ENCODE measurements around the gene LRRC1. TPM values are rescaled to one million over a fixed set of nuclear protein-coding genes. Genes with fewer than 3 reads are reported as not detected.

LRRC1 gene
- total and polyA plus RNA-seq, 3 experiments from 2014 or later = 1.6 to 2.5 (median 2.4) TPM

DNA sequence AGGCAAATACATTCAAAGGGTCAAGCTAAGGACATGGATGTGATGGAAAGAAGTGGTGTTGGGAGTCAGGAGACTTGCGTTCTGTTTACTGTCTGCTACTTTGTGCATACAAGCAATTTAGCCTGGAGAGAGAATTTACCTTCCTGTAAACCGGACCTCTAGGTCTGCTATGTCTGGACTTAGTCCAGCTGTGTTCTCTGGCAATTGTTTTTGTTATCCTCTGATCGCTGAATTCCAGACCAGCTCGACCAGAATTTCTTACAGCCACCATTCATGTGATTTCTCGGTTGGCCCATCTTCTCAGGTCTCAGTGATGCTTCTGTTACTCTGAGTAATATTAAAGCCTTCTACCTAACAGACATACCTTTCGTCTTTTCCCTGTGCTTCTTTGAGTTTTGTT, 75.2 kb downstream of the LRRC1 start:
- H3K27me3 Mint-ChIP-seq = no peaks in the 10 kb centered on the region
- no peak for DNase-seq
- ChIA-PET CTCF (no interaction called here), POLR2A (no interaction called here)
- Histone ChIP-seq H3K4me1 (ENCODE audit: insufficient read depth, low read length) (no peaks in the 10 kb centered on the region), H3K9me3 (ENCODE audit: low read length) (no peaks in the 10 kb centered on the region), H3K4me3 (ENCODE audit: low read length) (no peak overlapping the region), H3K27me3 (ENCODE audit: insufficient read depth, low read length, poor library complexity, severe bottlenecking) (no peaks in the 10 kb centered on the region), H3K36me3 (ENCODE audit: insufficient read depth, low read length) (no peaks in the 10 kb centered on the region), H3K27ac (ENCODE audit: low read depth, low read length) (no peak overlapping the region)
- peaks cover 0 to 8% (median 3%) of the 10 kb centered on the region in 3 donors for H3K4me1 Mint-ChIP-seq
- H3K9me3 Mint-ChIP-seq = peaks cover 0 to 4% (median 0%) of the 10 kb centered on the region in 5 donors
- no peak overlapping the region for H3K4me3 Mint-ChIP-seq
- peaks cover 0 to 28% (median 2%) of the 10 kb centered on the region in 3 donors for H3K36me3 Mint-ChIP-seq
- no peak overlapping the region for H3K27ac Mint-ChIP-seq

DNA sequence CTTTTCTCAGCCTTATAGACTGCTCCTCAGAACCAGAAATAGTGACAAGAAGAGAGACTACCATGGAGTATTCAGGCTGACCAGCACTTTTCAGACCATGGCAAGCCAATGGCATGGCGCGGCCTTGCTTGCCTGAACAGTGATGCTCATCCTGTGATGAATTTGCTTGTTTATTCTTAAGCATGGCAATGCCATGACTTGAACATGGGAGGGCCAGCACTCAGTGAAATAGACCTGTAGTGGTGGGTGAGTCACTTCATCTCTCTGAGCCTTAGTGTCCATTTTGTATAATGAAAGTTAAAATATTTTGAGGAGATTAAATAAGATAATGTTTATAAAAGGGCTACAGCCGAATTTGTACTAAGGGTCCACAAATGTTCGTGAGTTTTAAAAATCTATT, 79.1 kb downstream of the LRRC1 start:
- ChIA-PET POLR2A (no interaction called here), CTCF (no interaction called here)
- no peaks in the 10 kb centered on the region for H3K4me1 ChIP-seq (ENCODE audit: insufficient read depth, low read length)
- no peak for DNase-seq
- H3K36me3 Mint-ChIP-seq = peaks cover 2 to 51% (median 2%) of the 10 kb centered on the region in 3 donors
- no peaks in the 10 kb centered on the region for H3K27me3 ChIP-seq (ENCODE audit: insufficient read depth, low read length, poor library complexity, severe bottlenecking)
- no peaks in the 10 kb centered on the region for H3K9me3 ChIP-seq (ENCODE audit: low read length)
- peaks cover 0 to 8% (median 3%) of the 10 kb centered on the region in 3 donors for H3K4me1 Mint-ChIP-seq
- peaks cover 0 to 11% (median 4%) of the 10 kb centered on the region in 5 donors for H3K9me3 Mint-ChIP-seq
- H3K4me3 Mint-ChIP-seq = no peak overlapping the region
- H3K4me3 ChIP-seq (ENCODE audit: low read length) = no peak overlapping the region
- no peak overlapping the region for H3K27ac ChIP-seq (ENCODE audit: low read depth, low read length)
- no peak overlapping the region for H3K27ac Mint-ChIP-seq
- peaks cover 0 to 2% of the 10 kb centered on the region in 2 donors for H3K27me3 Mint-ChIP-seq
- no peaks in the 10 kb centered on the region for H3K36me3 ChIP-seq (ENCODE audit: insufficient read depth, low read length)

DNA sequence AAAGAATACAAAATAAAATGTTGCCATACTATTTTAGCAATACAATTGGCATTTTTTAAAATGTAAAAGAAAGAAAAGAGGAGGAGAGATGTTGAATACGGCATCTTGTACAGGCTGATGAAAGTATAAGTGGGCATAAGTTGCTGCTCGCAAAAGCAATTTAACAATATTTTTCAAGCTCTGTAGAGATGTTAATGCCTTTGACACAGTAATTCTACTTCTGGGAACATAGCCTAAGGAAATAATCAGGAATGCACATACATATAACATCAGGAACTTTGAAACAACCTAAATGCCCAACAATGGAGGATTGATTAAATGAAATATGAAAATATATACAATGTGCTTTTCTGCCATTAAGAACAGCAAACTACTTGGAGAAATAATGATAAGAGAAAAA, 80.2 kb downstream of the LRRC1 start:
- Histone ChIP-seq H3K27ac (ENCODE audit: low read depth, low read length) (no peak overlapping the region), H3K9me3 (ENCODE audit: low read length) (no peaks in the 10 kb centered on the region), H3K4me3 (ENCODE audit: low read length) (no peak overlapping the region), H3K4me1 (ENCODE audit: insufficient read depth, low read length) (no peaks in the 10 kb centered on the region), H3K36me3 (ENCODE audit: insufficient read depth, low read length) (no peaks in the 10 kb centered on the region), H3K27me3 (ENCODE audit: insufficient read depth, low read length, poor library complexity, severe bottlenecking) (no peaks in the 10 kb centered on the region)
- Mint-ChIP-seq H3K9me3 (peaks cover 0 to 11% (median 4%) of the 10 kb centered on the region in 5 donors), H3K4me3 (no peak overlapping the region), H3K4me1 (peaks cover 0 to 8% (median 3%) of the 10 kb centered on the region in 3 donors), H3K27ac (no peak overlapping the region), H3K27me3 (peaks cover 0 to 2% of the 10 kb centered on the region in 2 donors), H3K36me3 (peaks cover 2 to 51% (median 2%) of the 10 kb centered on the region in 3 donors)
- DNase-seq = no peak
- ChIA-PET CTCF (no interaction called here), POLR2A (no interaction called here)

DNA sequence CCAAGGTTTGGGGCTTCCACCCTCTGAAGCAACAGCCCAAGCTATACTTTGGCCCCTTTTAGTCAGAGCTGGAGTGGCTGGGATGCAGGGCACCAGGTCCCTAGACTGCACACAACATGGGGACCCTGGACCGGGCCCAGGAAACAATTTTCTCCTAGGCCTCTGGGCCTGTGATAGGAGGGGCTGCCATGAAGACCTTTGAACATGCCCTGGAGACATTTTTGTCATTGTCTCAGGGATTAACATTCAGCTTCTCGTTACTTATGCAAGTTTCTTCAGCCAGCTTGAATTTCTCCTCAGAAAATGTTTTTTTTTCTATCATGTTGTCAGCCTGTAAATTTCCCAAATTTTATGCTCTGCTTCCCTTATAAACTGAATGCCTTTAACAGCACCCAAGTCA, 82.3 kb downstream of the LRRC1 start:
- no peak overlapping the region for H3K4me3 Mint-ChIP-seq
- peaks cover 2 to 45% (median 2%) of the 10 kb centered on the region in 3 donors for H3K36me3 Mint-ChIP-seq
- H3K9me3 ChIP-seq (ENCODE audit: low read length) = no peaks in the 10 kb centered on the region
- H3K27me3 ChIP-seq (ENCODE audit: insufficient read depth, low read length, poor library complexity, severe bottlenecking) = no peaks in the 10 kb centered on the region
- no peaks in the 10 kb centered on the region for H3K4me1 ChIP-seq (ENCODE audit: insufficient read depth, low read length)
- no peak overlapping the region for H3K27ac Mint-ChIP-seq
- no peak overlapping the region for H3K27ac ChIP-seq (ENCODE audit: low read depth, low read length)
- peaks cover 0 to 2% of the 10 kb centered on the region in 2 donors for H3K27me3 Mint-ChIP-seq
- ChIA-PET CTCF (no interaction called here), POLR2A (no interaction called here)
- no peaks in the 10 kb centered on the region for H3K4me1 Mint-ChIP-seq
- H3K9me3 Mint-ChIP-seq = peaks cover 0 to 11% (median 4%) of the 10 kb centered on the region in 5 donors
- H3K36me3 ChIP-seq (ENCODE audit: insufficient read depth, low read length) = no peaks in the 10 kb centered on the region
- no peak for DNase-seq
- H3K4me3 ChIP-seq (ENCODE audit: low read length) = no peak overlapping the region

DNA sequence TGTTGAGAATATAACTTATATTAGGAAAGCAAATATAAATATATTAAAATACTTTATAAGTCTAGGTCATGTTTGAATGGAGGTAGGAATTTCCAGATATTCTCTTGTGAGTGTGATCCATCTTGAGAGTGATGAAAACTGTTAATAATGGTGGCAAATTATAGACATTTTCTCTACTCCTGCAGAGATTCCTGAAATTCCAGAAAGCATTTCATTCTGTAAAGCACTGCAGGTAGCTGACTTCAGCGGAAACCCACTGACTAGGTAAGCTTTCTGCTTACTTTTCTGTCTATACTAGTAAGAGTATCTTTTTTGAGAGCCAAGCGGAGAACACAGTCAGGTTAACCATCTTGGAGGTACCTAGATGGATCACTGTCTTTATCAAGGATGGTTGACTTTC, 84.0 kb downstream of the LRRC1 start:
- H3K9me3 Mint-ChIP-seq = peaks cover 0 to 7% (median 2%) of the 10 kb centered on the region in 5 donors
- no peaks in the 10 kb centered on the region for H3K4me1 Mint-ChIP-seq
- no peaks in the 10 kb centered on the region for H3K27me3 ChIP-seq (ENCODE audit: insufficient read depth, low read length, poor library complexity, severe bottlenecking)
- peaks cover 4 to 37% (median 8%) of the 10 kb centered on the region in 3 donors for H3K36me3 Mint-ChIP-seq
- no peak for DNase-seq
- H3K9me3 ChIP-seq (ENCODE audit: low read length) = no peaks in the 10 kb centered on the region
- H3K4me3 Mint-ChIP-seq = no peak overlapping the region
- no peak overlapping the region for H3K27ac Mint-ChIP-seq
- POLR2A ChIA-PET = no interaction called here
- H3K27me3 Mint-ChIP-seq = peaks cover 0 to 2% of the 10 kb centered on the region in 2 donors
- no peaks in the 10 kb centered on the region for H3K36me3 ChIP-seq (ENCODE audit: insufficient read depth, low read length)
- no peaks in the 10 kb centered on the region for H3K4me1 ChIP-seq (ENCODE audit: insufficient read depth, low read length)
- H3K27ac ChIP-seq (ENCODE audit: low read depth, low read length) = no peak overlapping the region
- CTCF ChIA-PET = no interaction called here
- no peak overlapping the region for H3K4me3 ChIP-seq (ENCODE audit: low read length)

DNA sequence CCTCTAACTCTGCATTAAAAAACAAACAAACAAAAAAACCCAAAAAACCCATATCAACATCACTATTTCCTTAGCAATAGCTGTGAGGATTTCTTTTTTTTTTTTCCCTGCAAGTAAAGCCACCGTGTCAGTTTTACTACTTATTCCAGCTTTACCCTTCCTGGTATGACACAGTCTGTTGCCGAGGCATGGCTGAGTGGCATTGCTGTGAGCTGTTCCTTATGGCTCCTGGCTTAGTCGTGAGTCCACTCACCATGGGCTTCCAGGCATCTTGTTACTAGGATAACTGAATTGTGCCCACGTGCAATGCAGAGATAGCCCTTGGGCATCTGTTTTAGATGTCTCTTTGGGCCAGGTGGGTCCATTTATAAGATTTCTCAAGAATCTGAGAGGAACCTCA, 84.8 kb downstream of the LRRC1 start:
- H3K27me3 ChIP-seq (ENCODE audit: insufficient read depth, low read length, poor library complexity, severe bottlenecking) = no peaks in the 10 kb centered on the region
- H3K36me3 ChIP-seq (ENCODE audit: insufficient read depth, low read length) = no peaks in the 10 kb centered on the region
- Mint-ChIP-seq H3K4me1 (no peaks in the 10 kb centered on the region), H3K4me3 (no peak overlapping the region), H3K9me3 (peaks cover 0 to 7% (median 2%) of the 10 kb centered on the region in 5 donors), H3K27ac (no peak overlapping the region), H3K36me3 (peaks cover 4 to 35% (median 10%) of the 10 kb centered on the region in 3 donors), H3K27me3 (peaks cover 0 to 2% of the 10 kb centered on the region in 2 donors)
- no peaks in the 10 kb centered on the region for H3K9me3 ChIP-seq (ENCODE audit: low read length)
- H3K27ac ChIP-seq (ENCODE audit: low read depth, low read length) = no peak overlapping the region
- H3K4me1 ChIP-seq (ENCODE audit: insufficient read depth, low read length) = no peaks in the 10 kb centered on the region
- DNase-seq = no peak
- ChIA-PET CTCF (interaction anchor here (0.8 kb wide), 1 partner anchor 36 kb away, joined by 3 read pairs; no protein-coding TSS in a partner anchor), POLR2A (no interaction called here)
- H3K4me3 ChIP-seq (ENCODE audit: low read length) = no peak overlapping the region

DNA sequence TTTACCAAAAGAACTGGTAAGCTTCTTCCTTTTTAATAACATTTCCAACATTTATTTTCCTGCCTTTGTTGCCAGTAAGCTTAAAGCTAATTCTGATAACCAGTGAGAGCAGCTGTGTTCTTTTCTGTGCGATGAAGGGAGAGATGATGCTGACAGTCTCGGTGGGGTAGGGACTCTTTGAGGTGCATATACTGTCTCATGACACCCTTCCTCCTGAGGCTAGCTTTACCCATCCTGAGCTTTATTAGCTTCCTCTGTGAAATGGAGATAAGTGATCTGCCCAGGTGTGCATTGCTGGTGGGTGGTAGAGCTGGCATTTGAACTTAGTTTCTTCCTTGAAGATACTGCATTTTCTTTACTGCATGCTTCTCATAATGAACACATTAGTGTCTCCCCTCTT, 92.5 kb downstream of the LRRC1 start:
- Histone ChIP-seq H3K36me3 (ENCODE audit: insufficient read depth, low read length) (no peaks in the 10 kb centered on the region), H3K4me1 (ENCODE audit: insufficient read depth, low read length) (no peaks in the 10 kb centered on the region), H3K9me3 (ENCODE audit: low read length) (no peaks in the 10 kb centered on the region), H3K27me3 (ENCODE audit: insufficient read depth, low read length, poor library complexity, severe bottlenecking) (no peaks in the 10 kb centered on the region), H3K4me3 (ENCODE audit: low read length) (no peak overlapping the region), H3K27ac (ENCODE audit: low read depth, low read length) (no peak overlapping the region)
- Mint-ChIP-seq H3K36me3 (peaks cover 2 to 9% (median 4%) of the 10 kb centered on the region in 3 donors), H3K4me3 (no peak overlapping the region), H3K9me3 (no peaks in the 10 kb centered on the region), H3K27ac (no peak overlapping the region), H3K27me3 (no peaks in the 10 kb centered on the region), H3K4me1 (no peaks in the 10 kb centered on the region)
- no peak for DNase-seq
- ChIA-PET POLR2A (no interaction called here), CTCF (no interaction called here)

DNA sequence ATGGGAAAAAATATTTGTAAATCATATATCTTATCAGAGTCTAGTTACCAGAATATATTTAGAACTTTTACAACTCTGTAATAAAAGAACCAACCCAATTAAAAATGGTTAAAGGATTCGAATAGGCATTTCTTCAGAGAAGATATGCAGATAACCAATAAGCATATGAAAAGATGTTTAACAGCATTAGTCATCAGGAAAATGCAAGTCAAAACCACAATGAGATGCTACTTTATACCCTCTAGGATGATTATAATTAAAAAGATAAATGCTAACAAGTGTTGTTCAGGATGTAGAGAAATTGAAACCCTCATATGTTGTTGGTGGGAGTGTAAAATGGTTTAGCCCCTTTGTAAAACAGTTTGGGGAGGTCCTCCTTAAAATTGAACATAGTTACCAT, 94.1 kb downstream of the LRRC1 start:
- no peak for DNase-seq
- H3K4me1 Mint-ChIP-seq = peaks cover 2 to 8% (median 4%) of the 10 kb centered on the region in 3 donors
- Histone ChIP-seq H3K36me3 (ENCODE audit: insufficient read depth, low read length) (no peaks in the 10 kb centered on the region), H3K4me1 (ENCODE audit: insufficient read depth, low read length) (no peaks in the 10 kb centered on the region), H3K27ac (ENCODE audit: low read depth, low read length) (no peak overlapping the region), H3K27me3 (ENCODE audit: insufficient read depth, low read length, poor library complexity, severe bottlenecking) (no peaks in the 10 kb centered on the region), H3K4me3 (ENCODE audit: low read length) (no peak overlapping the region), H3K9me3 (ENCODE audit: low read length) (no peaks in the 10 kb centered on the region)
- H3K9me3 Mint-ChIP-seq = no peaks in the 10 kb centered on the region
- peaks cover 0 to under 1% (median 0%) of the 10 kb centered on the region in 3 donors for H3K36me3 Mint-ChIP-seq
- no peak overlapping the region for H3K4me3 Mint-ChIP-seq
- ChIA-PET CTCF (no interaction called here), POLR2A (no interaction called here)
- no peaks in the 10 kb centered on the region for H3K27me3 Mint-ChIP-seq
- H3K27ac Mint-ChIP-seq = no peak overlapping the region

DNA sequence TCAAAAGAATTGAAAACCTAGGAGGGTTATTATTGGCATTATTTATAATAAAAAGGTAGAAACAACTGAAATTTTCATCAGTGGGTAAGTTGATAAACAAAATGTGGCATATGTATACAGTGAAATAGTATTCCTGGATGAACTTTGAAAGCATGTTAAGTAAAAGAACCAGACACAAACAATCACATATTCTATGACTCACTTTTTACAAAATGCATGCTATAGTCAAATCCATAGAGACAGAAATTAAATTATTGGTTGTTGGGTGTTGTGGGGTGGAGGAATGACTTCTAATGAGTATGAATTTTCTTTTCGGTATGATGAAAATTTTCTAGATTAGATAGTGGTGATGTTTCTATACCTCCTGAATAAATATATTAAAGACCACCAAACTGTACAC, 94.6 kb downstream of the LRRC1 start:
- POLR2A ChIA-PET = no interaction called here
- CTCF ChIA-PET = no interaction called here
- Histone ChIP-seq H3K4me1 (ENCODE audit: insufficient read depth, low read length) (no peaks in the 10 kb centered on the region), H3K27me3 (ENCODE audit: insufficient read depth, low read length, poor library complexity, severe bottlenecking) (no peaks in the 10 kb centered on the region), H3K36me3 (ENCODE audit: insufficient read depth, low read length) (no peaks in the 10 kb centered on the region), H3K27ac (ENCODE audit: low read depth, low read length) (no peak overlapping the region), H3K9me3 (ENCODE audit: low read length) (no peaks in the 10 kb centered on the region), H3K4me3 (ENCODE audit: low read length) (no peak overlapping the region)
- H3K27me3 Mint-ChIP-seq = no peaks in the 10 kb centered on the region
- no peak overlapping the region for H3K27ac Mint-ChIP-seq
- no peaks in the 10 kb centered on the region for H3K9me3 Mint-ChIP-seq
- DNase-seq = no peak
- H3K4me1 Mint-ChIP-seq = peaks cover 7 to 13% (median 8%) of the 10 kb centered on the region in 3 donors
- H3K4me3 Mint-ChIP-seq = no peak overlapping the region
- no peaks in the 10 kb centered on the region for H3K36me3 Mint-ChIP-seq

All from CD8-positive, alpha-beta memory T cell (primary cell).